Left hindlimb (tissue), 1 donor: ENCODE data around the gene LHX6.
A peak's percentile ranks its signal among the peaks of the same experiment; 100 is the strongest.

ENCODE experiments used
- DNase-seq: peaks from one replicate; pipeline ENCODE4 v3.0.0-alpha.2; 2018

Gene LHX6

DNA sequence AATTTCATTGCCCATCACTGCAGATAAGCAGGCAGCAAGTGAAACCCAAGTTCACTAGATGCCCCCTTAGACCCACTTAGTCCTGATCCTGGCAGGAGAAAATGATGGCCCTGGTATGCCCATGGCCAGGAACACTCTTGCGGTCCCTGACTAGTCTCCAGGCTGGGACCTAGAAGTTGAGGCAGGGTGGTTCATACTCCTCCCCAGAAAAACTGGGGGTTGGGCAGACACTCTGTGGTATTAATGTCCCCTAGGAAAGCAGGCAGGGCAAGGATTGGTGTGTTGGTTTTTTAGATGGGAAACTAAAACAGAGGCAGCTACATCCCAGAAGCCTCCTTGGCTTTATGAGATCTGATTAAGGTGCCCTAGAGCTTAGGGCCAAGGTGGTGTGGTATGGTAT, 13.1 kb downstream of the LHX6 start:
- no peak for DNase-seq

DNA sequence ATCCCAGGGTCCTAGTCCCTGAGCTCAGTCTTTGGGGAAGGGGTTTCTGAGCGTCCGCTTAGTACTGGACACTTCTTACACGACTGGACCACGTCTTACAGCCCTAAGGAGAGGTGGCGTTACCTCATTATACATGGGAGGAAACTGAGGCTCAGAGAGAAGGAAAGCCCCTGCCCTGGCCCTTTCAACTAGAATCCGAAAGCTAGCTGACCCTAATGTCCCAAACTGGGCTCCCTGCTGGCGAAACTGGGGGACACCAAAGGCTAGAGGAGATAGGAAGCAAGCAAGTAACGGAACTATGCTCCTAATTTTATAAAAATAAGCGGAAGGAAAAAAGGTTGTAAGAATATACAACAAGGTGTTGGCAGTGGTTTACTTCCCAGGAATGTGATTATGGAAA, 14.2 kb downstream of the LHX6 start:
- no peak for DNase-seq

DNA sequence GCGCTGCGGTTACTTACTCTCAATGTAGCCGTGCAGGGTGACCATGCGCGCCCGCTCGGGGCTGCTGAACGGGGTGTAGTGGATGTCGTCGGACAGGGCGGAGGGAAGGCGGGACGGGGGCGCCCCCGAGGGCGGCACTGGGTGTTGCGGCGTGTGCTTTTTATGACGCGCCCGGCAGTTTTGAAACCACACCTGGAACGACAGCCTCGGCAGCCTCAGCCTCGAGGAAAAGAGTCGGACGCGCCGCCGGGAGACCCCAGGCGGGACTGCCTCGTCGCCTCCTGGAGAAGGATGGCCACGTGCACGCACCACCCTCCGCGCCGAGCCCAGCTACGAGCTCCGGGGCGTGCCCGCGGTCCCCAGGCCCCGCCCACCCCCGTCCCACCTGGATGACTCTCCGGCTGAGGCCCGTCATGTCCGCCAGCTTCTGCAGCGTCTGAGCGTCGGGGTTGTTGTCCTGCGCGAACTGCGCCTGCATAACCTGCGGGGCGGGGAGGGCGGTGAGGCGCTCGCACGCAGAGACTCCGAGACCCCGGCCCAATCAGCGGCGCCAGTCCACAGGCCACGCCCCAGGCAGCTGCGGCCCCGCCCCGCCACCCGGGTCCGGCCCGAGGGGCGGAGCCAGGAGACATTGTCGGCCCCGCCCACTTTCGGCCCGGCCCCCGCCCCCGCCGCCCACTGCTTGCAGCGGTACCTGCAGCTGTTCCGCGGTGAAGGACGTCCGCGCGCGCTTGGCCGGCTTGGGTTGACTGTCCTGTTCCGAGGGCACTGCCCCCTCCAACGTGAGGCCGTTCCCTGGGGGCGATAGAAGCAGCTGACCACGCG, 15.0 kb downstream of the LHX6 start:
- DNase-seq: no peak

DNA sequence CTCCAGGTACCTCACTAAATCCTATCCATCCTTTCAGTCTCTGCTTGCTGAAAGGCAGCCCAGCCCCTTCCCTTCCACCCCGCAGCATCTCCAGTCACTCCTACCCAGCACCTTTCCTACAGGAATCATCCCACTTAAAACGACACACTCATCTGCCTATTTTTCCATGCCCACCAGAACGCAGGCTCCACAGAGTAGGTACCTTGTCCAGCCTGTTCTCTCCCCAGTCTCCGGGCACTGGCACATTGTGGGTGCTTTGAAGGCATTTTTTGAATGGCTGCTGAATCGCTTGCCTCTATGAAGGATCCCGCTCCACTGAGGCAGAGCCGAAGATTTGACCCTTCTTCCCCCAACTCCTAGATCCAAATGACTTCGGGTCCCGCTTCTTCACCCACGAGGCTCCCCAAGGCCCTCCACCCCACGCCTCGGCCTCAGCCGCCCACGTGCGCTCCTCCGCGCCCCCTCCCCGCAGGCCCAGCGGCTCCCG, 15.6 kb downstream of the LHX6 start:
- DNase-seq: no peak

DNA sequence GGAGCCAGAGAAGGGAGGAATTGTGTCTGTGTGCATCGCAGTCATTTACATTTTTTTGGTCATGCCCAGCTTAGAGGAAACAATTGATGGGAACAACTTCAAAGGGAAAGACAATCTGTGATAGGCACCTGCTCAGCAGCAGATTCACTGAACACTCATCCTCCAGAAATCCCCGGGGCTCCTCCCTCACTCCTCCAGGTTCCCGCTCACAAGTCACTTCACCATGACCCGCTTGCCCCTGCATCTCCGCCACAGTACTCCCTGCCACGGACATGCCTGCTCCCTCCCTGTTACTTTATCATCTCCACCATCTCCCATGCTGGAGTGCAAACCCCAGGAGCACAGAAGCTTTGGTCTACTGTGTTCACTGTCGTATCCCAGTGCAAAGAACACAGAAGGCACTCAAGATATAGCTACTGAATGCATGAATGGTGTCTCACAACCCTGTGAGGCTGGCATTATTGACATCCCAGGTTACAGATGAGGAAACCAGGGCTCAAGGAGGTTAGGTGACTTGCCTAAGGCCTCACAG, 16.2 kb downstream of the LHX6 start:
- DNase-seq: no peak

DNA sequence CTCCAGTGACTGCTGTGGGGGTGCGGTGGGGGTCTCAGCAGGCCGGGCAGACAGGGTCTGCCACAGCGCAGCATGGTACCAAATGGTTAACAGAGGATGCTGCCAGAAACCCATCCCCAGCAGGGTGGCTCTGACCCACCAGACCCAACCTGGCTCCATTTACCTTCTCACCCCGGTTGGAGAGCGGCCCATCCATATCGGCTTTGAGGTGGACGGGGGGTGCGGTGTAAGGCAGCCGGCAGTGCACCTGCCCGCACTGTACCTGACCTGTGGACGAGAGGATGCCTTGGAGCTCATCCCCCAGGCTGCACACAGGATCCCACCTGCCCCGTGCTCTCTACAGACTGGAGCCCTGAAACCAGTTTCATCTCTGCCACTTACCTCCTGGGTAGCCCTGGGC, 19.3 kb downstream of the LHX6 start:
- no peak for DNase-seq

DNA sequence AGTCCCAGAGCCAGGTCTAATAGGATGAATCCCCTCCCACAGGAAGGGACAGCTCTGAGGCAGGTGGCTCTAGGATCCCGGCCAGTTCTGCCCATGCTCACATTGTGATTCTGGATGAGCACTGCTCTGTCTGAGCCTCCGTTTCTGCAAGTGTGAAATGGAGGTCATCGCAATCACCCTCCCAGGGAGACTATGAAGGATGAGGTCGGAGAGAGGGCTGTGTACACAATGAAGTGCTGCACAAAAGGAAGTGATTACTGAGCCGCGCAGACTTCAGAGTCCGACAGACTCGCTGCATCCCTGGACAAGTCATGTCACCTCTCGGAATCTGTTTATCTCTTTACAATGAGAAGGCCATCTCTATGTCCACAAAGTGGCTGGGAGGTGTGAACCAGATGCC, 21.7 kb downstream of the LHX6 start:
- DNase-seq: no peak

DNA sequence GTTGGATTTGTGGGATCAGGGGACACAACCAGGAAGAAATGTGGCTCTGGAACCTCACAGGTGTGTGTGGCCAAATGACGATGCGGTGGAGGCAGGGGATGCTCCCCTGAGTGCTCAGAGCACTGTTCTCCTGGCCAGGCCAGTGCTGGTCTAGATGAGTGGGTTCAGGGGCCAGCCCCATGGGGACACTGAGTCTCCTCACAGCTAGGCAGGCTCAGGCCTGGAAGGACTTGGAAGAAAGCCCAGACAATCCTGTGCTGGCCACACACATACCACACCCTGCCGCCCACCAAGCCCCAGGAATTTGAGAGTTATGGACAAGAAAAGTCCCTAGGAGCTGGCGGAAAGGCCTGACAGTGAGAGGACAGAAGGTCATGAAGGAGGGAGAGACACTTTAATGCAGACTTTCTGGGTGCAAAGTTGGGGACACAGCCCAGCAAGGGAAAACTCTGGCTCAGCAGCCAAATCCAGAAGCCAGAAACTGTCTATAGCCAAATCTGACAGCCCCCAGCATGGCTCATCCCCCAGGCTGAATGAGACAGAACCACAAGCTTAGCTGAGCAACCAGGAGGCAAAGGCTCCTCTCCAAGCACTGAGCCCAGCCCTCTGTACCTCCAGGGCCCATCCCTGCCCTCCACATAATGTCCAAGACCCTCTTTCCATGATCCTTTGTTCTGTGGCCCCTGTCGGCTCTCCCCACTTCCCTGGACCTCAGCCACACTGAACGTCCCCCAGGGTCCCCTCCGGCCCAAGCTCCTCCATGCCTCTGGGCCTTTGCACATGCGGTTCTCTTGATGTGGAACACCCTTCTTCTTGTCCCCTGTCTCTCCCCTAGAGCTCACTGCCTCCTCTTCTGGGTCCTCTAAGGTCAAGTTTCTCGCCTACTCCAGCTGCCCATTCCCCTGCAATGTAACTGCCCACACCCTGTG, 22.4 kb downstream of the LHX6 start:
- peak; percentile 81 for DNase-seq

DNA sequence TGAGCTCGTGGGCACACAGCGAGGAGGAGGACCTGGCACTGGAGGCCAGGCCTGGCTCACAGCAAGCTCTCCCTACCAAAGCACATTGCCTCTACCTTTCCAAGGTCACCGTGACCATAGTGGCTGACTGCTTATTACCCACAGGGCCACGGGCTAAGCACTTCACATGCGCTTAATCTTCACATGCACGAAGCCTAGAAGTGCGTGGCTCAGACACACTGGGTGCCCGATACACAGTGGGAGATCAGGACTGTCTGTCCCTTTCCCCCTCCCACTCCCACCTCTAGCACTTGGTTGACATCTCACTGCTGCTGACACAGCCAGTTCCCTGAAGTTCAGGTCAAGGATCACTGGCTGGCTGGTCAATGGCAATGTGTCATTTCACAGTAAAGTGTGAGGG, 23.6 kb downstream of the LHX6 start:
- DNase-seq: no peak

DNA sequence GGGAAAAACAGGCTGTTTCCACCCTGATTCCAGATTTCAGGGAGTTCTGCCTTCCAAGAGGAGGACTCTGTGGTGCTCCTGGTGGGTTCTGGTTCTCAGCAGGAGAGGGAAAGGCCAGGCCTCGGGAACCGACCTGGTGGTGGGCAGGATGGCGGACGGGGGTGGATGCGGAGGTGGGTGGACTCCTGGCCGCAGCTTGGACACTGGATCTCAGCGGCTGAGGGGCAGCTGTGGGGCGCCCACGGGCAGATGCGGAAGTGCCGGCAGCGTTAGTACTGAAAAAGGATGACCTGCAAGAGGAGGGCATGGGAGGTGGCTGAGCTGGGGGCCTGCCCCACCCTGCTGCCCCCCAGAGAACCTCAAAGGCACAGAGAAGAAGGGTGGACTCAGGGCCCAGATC, 24.3 kb downstream of the LHX6 start:
- no peak for DNase-seq

DNA sequence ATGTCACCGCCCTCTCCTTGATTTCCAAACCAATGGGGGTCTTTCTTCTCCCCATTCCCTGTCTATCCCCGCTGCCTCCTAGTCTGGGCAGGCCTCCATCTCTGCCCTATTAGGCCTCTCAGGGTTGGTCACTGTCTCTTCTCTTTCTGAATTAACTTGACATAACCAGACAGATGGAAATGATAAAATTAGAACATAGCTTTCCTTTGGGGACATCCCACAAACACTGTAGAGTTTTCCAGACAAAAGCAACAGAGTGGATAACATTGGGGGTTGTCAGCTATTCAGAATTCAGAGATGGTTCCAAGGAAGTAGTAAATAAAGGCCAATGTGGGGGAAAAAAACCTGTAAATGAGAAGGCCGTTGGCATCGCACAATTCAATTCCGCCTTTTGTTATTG, 24.7 kb downstream of the LHX6 start:
- DNase-seq: no peak

DNA sequence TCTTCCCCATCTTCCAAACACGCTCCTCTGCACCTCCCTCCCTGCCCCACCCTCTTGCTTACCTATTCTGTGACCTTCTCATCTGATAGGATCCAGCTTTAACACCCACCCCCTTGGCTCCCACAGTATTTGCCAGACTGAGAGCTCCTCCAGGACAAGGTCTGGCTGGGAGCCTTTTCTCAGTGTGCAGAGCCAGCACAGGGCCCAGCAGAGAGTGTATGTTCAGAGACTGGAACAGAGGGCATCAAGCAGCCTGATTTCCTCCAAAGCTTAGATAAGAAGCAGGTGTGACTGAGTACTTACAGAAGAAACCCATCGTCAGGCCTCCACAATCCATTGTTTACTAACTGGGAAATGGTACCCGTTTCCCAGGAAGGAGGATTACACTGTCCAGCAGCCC, 26.6 kb downstream of the LHX6 start:
- DNase-seq: no peak

DNA sequence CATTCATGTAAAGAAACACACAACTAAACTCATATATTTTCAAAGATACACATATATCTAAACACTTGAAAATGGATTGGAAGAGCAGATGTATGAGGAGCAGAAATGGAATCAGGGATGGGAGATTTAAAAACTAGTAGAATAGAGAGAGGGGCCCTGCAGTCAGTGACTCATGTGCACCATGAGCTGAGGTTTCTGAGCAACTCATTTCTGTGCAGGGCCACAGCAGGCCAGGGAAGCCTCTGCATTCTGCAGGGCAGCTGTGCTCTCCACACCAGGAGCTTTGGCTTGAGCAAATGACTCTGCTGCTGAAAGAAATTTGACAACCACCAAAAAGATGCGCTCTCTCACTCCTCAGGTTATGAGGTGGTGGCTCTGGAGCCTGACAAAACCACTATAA, 27.1 kb downstream of the LHX6 start:
- DNase-seq: no peak

DNA sequence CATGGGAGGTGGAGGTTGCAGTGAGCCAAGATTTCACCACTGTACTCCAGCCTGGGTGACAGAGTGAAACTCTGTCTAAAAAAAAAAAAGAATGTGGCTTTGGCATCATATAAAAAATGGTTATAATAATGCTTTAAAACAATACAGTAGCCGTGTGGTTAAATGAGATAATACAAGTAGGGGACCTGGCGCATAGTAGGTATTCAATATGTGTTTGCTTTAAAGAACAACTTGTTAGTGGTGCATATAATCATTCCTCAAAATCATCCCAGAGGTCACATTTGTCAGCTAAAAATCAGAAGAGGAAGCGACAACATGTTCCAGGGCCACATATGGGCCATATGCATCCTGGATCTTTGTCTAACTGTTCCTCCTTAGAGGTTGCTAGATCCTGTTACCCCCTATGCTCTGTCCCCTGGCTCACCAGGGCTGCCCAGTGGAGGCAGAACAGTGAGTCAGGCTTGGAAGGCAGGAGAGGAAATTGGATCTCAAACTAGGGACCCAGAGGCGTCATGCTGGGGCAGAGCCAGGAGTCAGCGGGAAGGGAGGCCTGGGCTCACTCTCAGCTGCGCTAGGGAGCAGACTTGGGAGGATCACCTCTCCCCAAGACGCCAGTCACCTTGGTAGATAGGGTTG, 27.7 kb downstream of the LHX6 start:
- DNase-seq: no peak

DNA sequence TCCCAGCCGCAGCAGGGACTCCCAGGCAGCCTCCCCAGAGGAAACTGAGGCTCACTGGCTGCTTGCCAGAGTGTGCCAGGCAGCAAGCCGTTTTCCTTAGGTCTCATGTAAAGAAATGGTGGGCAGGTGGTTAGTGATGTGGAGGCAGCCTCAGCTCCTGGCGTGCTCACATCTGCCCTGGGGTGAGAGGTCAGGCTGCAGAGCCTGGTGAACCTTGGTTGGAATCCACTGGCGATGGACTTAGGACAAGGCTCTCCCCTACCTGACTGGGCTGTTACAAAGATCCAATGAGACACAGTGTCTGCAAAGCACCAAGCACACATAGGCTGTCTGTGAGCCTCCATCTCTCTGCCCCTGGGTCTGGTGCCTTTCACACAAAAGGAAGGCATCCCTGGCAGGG, 30.9 kb downstream of the LHX6 start:
- no peak for DNase-seq

DNA sequence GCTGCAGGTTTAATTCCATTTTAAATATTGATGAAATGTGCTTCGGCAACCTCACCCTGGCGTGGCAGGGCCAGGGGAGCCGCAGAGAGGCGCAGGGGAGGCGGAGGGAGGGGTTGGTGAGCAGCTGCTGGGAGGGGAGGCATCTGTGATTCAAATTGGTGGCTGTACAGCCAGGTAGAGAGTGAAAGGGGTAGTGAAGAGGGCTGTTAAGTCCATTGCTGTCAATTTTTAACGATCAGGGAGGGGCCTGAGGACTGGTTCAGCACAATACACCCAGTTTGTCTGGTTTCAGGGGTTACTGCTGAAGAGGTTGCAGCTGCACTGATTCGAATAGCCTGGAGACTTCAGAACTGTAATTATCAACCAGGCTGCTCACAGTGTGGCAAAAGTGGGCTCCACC, 31.3 kb downstream of the LHX6 start:
- no peak for DNase-seq

DNA sequence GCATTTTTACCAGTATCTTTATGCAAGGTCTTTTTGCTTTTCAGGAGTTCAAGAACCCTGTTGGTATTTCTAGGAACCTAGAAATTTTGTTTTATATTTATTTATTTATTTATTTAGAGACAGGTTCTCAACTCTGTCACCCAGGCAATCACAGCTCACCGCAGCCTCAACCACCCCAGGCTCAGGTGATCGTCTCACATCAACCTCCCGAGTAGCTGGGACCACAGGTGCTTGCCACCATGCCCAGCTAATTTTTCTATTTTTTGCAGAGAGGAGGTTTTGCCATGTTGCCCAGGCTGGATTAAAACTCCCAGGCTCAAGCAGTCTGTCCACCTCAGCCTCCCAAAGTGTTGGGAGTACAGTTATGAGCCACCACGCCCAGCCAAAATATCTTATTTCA, 32.9 kb downstream of the LHX6 start:
- no peak for DNase-seq

DNA sequence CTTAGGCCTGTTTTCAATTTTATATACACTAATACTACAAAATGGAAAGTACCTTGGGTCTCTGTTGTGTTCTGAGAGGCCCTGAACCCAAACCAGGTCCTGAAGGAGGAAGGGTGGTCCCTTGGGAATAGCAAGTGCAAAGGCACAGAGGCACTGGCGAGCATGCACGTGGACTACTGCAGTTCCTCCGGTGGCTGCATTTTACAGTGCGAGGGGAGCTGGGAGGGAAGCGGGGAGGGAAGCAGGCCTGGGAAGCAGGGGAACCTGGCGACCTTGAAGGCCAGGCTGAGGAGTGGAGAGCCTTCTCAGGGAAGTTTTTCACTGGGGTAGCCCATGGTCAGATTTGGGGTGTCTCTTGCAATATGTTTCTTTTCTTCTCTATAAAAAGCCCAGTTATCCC, 35.1 kb downstream of the LHX6 start:
- no peak for DNase-seq

DNA sequence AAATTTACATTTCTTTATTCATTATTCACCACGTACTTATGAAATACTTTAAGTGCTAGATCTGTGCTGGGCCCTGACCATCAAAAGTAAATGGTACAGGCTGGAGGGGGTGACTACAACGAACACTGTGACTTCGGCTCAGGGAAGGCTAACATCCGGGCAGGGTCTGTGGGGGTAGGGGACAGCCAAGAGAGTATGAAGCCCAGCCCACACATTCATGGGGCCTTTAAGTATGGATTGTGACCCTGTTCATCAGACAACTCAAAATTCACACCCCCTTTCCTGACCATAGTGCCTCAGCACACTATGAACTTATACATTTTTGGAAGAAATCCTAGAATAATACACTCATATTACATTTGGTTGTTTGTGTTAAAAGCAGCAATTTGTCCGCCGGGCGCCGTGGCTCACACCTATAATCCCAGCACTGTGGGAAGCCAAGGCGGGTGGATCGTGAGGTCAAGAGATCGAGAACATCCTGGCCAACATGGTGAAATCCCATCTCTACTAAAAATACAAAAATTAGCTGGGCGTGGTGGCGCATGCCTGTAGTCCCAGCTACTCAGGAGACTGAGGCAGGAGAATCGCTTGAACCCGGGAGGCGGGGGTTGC, 35.7 kb downstream of the LHX6 start:
- DNase-seq: no peak

DNA sequence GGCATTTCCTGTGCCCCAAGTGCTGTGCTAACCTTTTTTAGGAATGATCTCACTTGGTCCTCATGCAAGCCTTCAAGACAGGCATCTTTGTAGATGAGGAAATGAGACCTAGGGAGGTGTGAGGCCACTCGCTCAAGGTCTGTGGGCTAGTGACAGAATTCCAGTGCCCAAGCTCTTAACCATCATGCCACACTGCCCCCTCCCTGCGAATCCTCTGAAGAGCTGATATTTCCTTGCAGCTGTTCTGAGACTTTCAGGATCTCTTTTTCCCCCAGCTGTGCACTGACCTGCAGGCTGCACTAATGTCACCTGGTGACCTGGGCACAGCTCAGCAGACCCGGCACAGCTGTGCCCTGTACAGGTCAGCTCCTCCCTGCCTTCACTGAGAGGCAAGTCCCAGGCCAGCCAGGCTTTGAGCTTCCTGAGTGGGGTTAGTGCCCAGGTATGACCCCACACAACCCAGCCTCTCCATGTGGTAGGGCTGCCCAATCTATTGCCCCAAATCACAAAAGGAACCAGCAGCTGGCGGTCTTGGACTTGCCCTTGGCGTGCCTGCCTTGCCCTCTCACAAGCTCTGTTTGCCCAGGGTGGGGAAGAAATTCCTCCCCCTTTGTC, 36.4 kb downstream of the LHX6 start:
- no peak for DNase-seq

DNA sequence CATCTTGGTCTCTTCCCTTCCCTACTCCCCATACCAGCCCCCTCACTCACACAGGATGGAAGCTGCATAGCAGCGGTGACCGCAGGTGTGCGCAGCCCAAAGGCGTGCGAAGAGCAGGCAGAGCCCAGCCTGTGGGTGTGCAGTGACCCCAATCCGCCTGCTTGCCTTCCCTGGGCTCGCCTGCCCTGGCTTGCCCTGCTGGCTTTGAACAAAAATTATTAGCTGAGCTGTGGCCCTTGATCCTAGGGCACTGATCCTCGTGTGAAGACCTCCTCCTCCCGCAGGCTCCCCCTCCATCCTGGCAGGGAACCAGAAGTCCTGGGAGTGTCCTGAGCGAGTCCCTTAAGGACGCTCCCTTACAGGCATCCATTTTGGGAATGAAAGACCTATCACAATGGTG, 37.2 kb downstream of the LHX6 start:
- no peak for DNase-seq
